ENCODE data around the gene BLM.

DNA sequence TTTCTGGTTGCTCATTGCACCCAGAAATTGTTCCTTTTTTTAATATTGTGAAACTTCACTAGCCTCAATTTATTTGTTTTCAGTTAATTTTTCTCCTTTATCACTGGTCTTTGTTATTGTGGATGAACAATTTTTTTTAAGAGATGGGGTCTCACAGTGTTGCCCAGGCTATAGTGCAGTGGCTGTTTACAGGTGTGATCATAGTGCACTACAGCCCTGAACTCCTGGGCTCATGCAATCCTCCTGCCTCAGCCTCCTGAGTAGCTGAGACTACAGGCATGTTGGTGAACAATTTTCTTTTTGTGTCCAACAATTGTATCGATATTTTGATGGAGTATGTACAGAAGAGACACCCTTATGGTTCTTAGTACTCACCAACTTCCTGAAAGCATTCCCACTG lies 26.3 kb downstream of the BLM start:
- TF ChIP-seq JUND (IDR thresholded peaks at IDR 0.05; ENCODE audit: low read depth, low read length): no peak
- no peak for TF ChIP-seq RCOR1 (conservative IDR thresholded peaks at IDR 0.05; ENCODE audit: low read depth, low read length)
- TF ChIP-seq, protein P1, sequence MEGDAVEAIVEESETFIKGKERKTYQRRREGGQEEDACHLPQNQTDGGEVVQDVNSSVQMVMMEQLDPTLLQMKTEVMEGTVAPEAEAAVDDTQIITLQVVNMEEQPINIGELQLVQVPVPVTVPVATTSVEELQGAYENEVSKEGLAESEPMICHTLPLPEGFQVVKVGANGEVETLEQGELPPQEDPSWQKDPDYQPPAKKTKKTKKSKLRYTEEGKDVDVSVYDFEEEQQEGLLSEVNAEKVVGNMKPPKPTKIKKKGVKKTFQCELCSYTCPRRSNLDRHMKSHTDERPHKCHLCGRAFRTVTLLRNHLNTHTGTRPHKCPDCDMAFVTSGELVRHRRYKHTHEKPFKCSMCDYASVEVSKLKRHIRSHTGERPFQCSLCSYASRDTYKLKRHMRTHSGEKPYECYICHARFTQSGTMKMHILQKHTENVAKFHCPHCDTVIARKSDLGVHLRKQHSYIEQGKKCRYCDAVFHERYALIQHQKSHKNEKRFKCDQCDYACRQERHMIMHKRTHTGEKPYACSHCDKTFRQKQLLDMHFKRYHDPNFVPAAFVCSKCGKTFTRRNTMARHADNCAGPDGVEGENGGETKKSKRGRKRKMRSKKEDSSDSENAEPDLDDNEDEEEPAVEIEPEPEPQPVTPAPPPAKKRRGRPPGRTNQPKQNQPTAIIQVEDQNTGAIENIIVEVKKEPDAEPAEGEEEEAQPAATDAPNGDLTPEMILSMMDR (IDR thresholded peaks at IDR 0.05 in 2 of 3, conservative IDR thresholded peaks at IDR 0.05 in 1 of 3; ENCODE audit: control insufficient read depth in 2 of 3, extremely low read depth in 1 of 3, insufficient read depth in 1 of 3, low read depth in 3 of 3, low read length in 3 of 3): no peak
- no peak for TF ChIP-seq JUNB (IDR thresholded peaks at IDR 0.05)
- TF ChIP-seq ESRRA (IDR thresholded peaks at IDR 0.05; ENCODE audit: low read length): no peak
- TF ChIP-seq EZH2 (IDR thresholded peaks at IDR 0.05; ENCODE audit: borderline replicate concordance, control insufficient read depth, low read depth, low read length): no peak

Measured in GM12878 (cell line).